Measurements from ENCODE around the gene CYP46A1. TPM values are rescaled to one million over a fixed set of nuclear protein-coding genes. Genes with fewer than 3 reads are reported as not detected.

CYP46A1 gene
- total and polyA plus RNA-seq, 2 donors (not counting 1 experiment from before 2014, with no cell fraction given) = 0.27 to 0.28 TPM

DNA sequence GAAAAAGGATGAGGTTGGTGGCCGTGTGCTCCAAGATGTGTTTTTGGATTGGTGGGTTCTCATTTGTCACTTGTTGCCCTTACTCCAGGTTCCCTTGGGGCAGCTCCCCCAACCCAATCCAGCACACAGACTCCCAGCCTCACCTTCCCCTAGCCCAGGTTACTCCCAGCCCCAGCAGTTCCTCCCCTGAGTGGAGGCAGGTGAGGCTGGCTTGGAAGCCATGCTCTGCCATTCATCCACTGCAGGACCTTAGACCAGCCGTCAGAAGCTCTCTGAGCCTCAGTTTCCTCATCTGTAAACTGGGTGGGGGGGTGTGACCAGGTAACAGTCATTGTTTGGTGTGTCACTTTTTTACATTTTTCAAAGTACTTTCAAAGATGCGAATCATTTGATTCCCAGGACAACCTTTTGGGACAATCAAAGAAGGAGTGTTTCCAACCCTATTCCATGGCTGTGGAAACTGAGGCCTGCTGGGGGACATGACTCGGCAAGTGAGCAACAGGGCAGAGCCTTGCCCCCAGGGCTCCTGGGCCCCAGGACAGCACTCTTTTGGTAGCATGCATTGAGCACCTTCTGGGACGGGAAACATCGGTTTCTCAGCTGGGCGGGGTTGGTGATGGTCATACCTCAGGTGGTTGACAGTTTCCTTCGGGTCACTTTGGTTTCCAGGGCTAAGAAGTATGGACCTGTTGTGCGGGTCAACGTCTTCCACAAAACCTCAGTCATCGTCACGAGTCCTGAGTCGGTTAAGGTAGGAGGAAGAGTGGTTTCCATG is 7.2 kb downstream of the CYP46A1 start:
- ChIA-PET CTCF (no interaction called here), POLR2A (no interaction called here)
- H4K20me1 ChIP-seq (ENCODE audit: control insufficient read depth, insufficient read depth, low read length, poor library complexity, severe bottlenecking) = no peaks in the 10 kb centered on the region
- Mint-ChIP-seq H3K4me1 (peaks cover 3% of the 10 kb centered on the region), H3K9me3 (ENCODE audit: insufficient read depth) (no peaks in the 10 kb centered on the region), H3K27me3 (peaks cover 51% of the 10 kb centered on the region), H3K4me3 (no peak overlapping the region), H3K27ac (no peak overlapping the region)
- intact Hi-C loops (cut with micrococcal nuclease) = no loop called here
- no peaks in the 10 kb centered on the region for H3K36me3 ChIP-seq (replicated peaks in 1 of 2; ENCODE audit: control extremely low read depth in 1 of 2, control insufficient read depth in 1 of 2, extremely low read depth in 1 of 2, insufficient read depth in 2 of 2, low read length in 1 of 2)
- no peak overlapping the region for H3K4me3 ChIP-seq (ENCODE audit: control extremely low read depth in 1 of 5, extremely low read depth in 1 of 5, insufficient read depth in 1 of 5, low read depth in 2 of 5, low read length in 4 of 5)
- ATAC-seq (ENCODE audit: low read depth) = no peak
- H3K9me3 ChIP-seq (ENCODE audit: control extremely low read depth in 1 of 3, control insufficient read depth in 2 of 3, insufficient read depth in 1 of 3, low read length in 2 of 3) = peaks cover 0 to 21% (median 0%) of the 10 kb centered on the region in 3 donors
- H3K27ac ChIP-seq (ENCODE audit: low read length in 2 of 2) = no peak overlapping the region
- peaks cover 0 to 38% (median 16%) of the 10 kb centered on the region in 4 experiments for H3K27me3 ChIP-seq (replicated peaks in 1 of 4; ENCODE audit: control extremely low read depth in 1 of 4, control insufficient read depth in 3 of 4, insufficient read depth in 4 of 4, low read length in 3 of 4)
- H3K79me2 ChIP-seq (ENCODE audit: control insufficient read depth, insufficient read depth, low read length) = no peaks in the 10 kb centered on the region
- TF ChIP-seq, protein P1, sequence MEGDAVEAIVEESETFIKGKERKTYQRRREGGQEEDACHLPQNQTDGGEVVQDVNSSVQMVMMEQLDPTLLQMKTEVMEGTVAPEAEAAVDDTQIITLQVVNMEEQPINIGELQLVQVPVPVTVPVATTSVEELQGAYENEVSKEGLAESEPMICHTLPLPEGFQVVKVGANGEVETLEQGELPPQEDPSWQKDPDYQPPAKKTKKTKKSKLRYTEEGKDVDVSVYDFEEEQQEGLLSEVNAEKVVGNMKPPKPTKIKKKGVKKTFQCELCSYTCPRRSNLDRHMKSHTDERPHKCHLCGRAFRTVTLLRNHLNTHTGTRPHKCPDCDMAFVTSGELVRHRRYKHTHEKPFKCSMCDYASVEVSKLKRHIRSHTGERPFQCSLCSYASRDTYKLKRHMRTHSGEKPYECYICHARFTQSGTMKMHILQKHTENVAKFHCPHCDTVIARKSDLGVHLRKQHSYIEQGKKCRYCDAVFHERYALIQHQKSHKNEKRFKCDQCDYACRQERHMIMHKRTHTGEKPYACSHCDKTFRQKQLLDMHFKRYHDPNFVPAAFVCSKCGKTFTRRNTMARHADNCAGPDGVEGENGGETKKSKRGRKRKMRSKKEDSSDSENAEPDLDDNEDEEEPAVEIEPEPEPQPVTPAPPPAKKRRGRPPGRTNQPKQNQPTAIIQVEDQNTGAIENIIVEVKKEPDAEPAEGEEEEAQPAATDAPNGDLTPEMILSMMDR (IDR thresholded peaks at IDR 0.05) = no peak
- TF ChIP-seq EZH2 (IDR thresholded peaks at IDR 0.05; ENCODE audit: borderline replicate concordance, insufficient read depth, low read depth, low read length, poor library complexity, severe bottlenecking) = no peak
- H2AFZ ChIP-seq (ENCODE audit: insufficient read depth, low read depth, low read length, poor library complexity, severe bottlenecking) = no peak overlapping the region
- H3K9ac ChIP-seq (ENCODE audit: low read length) = no peak overlapping the region
- no peak overlapping the region for H3K4me2 ChIP-seq (replicated peaks; ENCODE audit: low read depth, low read length, poor library complexity, severe bottlenecking)
- peaks cover 0 to 14% of the 10 kb centered on the region in 2 donors for H3K4me1 ChIP-seq (ENCODE audit: control insufficient read depth in 2 of 2, insufficient read depth in 2 of 2, low read length in 2 of 2)
- no peak for DNase-seq
- WGBS (ENCODE audit: insufficient coverage) = 95% methylated on average over 11 of the region's 13 CpGs

DNA sequence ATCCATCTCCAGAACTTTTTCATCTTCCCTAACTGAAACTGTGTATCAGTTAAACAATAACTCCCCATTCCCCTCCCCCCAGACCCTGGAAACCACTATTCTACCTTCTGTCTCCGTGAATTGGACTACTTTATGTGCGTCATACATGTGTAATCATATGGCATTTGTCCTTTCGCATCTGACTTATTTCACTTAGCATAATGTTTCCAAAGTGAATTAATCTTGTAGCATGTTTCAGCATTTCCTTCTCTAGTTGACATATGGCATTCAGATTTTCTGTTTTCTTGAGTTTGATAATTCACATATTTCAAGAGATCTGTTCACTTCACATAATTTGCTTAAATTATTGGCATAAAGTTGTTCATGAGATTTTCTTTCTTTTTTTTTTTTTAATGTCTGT is 9.8 kb downstream of the CYP46A1 start:
- intact Hi-C loops (cut with micrococcal nuclease) = no loop called here
- H3K4me3 ChIP-seq (ENCODE audit: control extremely low read depth in 1 of 5, extremely low read depth in 1 of 5, insufficient read depth in 1 of 5, low read depth in 2 of 5, low read length in 4 of 5) = no peak overlapping the region
- no peak for DNase-seq
- no peaks in the 10 kb centered on the region for H3K9me3 Mint-ChIP-seq (ENCODE audit: insufficient read depth)
- ChIA-PET POLR2A (no interaction called here), CTCF (no interaction called here)
- H3K4me2 ChIP-seq (replicated peaks; ENCODE audit: low read depth, low read length, poor library complexity, severe bottlenecking) = no peak overlapping the region
- H3K4me1 Mint-ChIP-seq = no peaks in the 10 kb centered on the region
- H4K20me1 ChIP-seq (ENCODE audit: control insufficient read depth, insufficient read depth, low read length, poor library complexity, severe bottlenecking) = no peaks in the 10 kb centered on the region
- no peak overlapping the region for H3K9ac ChIP-seq (ENCODE audit: low read length)
- no peak overlapping the region for H3K4me3 Mint-ChIP-seq
- no peaks in the 10 kb centered on the region for H3K36me3 ChIP-seq (replicated peaks in 1 of 2; ENCODE audit: control extremely low read depth in 1 of 2, control insufficient read depth in 1 of 2, extremely low read depth in 1 of 2, insufficient read depth in 2 of 2, low read length in 1 of 2)
- no CpG with 5 or more reads among the region's 3 CpGs for WGBS (ENCODE audit: insufficient coverage)
- H3K4me1 ChIP-seq (ENCODE audit: control insufficient read depth in 2 of 2, insufficient read depth in 2 of 2, low read length in 2 of 2) = no peaks in the 10 kb centered on the region
- H2AFZ ChIP-seq (ENCODE audit: insufficient read depth, low read depth, low read length, poor library complexity, severe bottlenecking) = no peak overlapping the region
- H3K27me3 Mint-ChIP-seq = peaks cover 48% of the 10 kb centered on the region
- H3K27ac ChIP-seq (ENCODE audit: low read length in 2 of 2) = no peak overlapping the region
- ATAC-seq (ENCODE audit: low read depth) = no peak
- peaks cover 0 to 18% (median 9%) of the 10 kb centered on the region in 4 experiments for H3K27me3 ChIP-seq (replicated peaks in 1 of 4; ENCODE audit: control extremely low read depth in 1 of 4, control insufficient read depth in 3 of 4, insufficient read depth in 4 of 4, low read length in 3 of 4)
- H3K79me2 ChIP-seq (ENCODE audit: control insufficient read depth, insufficient read depth, low read length) = no peaks in the 10 kb centered on the region
- no peak overlapping the region for H3K27ac Mint-ChIP-seq
- TF ChIP-seq EZH2 (IDR thresholded peaks at IDR 0.05; ENCODE audit: borderline replicate concordance, insufficient read depth, low read depth, low read length, poor library complexity, severe bottlenecking) = no peak
- TF ChIP-seq, protein P1 (IDR thresholded peaks at IDR 0.05) = no peak
- H3K9me3 ChIP-seq (ENCODE audit: control extremely low read depth in 1 of 3, control insufficient read depth in 2 of 3, insufficient read depth in 1 of 3, low read length in 2 of 3) = peaks cover 0 to 8% (median 0%) of the 10 kb centered on the region in 3 donors

Measured in B cell (primary cell).